ENCODE measurements around the gene OSGEP.
A peak's percentile ranks its signal among the peaks of the same experiment; 100 is the strongest.

The OSGEP gene

GRCh38 chr14:20454516-20455354, at the start of gene OSGEP, which contains the start of gene APEX1:
Gene OSGEP (minus strand): TSS chr14:20454812. CDS start chr14:20454683, 129 bp downstream.
Gene APEX1 (plus strand): TSS chr14:20455226. CDS start chr14:20455646, 420 bp downstream.
- Histone ChIP-seq H3K9me3 (no peaks in the 10 kb centered on the region), H3K4me3 (peak within 1 kb of the TSS; percentile 72), H3K36me3 (replicated peaks) (peaks cover 55% of the 10 kb centered on the region), H3K4me1 (peaks cover 5% of the 10 kb centered on the region; the same call in 1 of the 2 replicates), H3K27me3 (ENCODE audit: low read depth) (no peaks in the 10 kb centered on the region)
- in situ Hi-C loops (cut with MboI; ENCODE audit: low sequenced_read_pairs), result loop anchor here (5.0 kb wide), 1 partner anchor 37 kb away; no protein-coding TSS in a partner anchor
- DNase-seq (ENCODE audit: low spot score in 2 of 2), result peak; percentile 99

- Histone ChIP-seq H3K27me3 (ENCODE audit: low read depth) (no peaks in the 10 kb centered on the region), H3K4me3 (no peak overlapping the region), H3K9me3 (no peaks in the 10 kb centered on the region), H3K36me3 (replicated peaks) (no peaks in the 10 kb centered on the region), H3K4me1 (no peaks in the 10 kb centered on the region)
- no peak for DNase-seq (ENCODE audit: low spot score in 2 of 2)
- in situ Hi-C loops (cut with MboI; ENCODE audit: low sequenced_read_pairs), result no loop called here
Observed at GRCh38 chr14:20503898-20504297, 49.3 kb upstream of the OSGEP start.

- H3K36me3 ChIP-seq (replicated peaks), result no peaks in the 10 kb centered on the region
- H3K9me3 ChIP-seq, result no peaks in the 10 kb centered on the region
- DNase-seq (ENCODE audit: low spot score in 2 of 2), result no peak
- H3K4me1 ChIP-seq, result no peaks in the 10 kb centered on the region
- in situ Hi-C loops (cut with MboI; ENCODE audit: low sequenced_read_pairs), result no loop called here
- H3K4me3 ChIP-seq, result no peak overlapping the region
- H3K27me3 ChIP-seq (ENCODE audit: low read depth), result no peaks in the 10 kb centered on the region
Observed at GRCh38 chr14:20501346-20501745, 46.7 kb upstream of the OSGEP start.

- no peaks in the 10 kb centered on the region for H3K9me3 ChIP-seq
- in situ Hi-C loops (cut with MboI; ENCODE audit: low sequenced_read_pairs), result no loop called here
- H3K4me1 ChIP-seq, result no peaks in the 10 kb centered on the region
- no peaks in the 10 kb centered on the region for H3K36me3 ChIP-seq (replicated peaks)
- no peak for DNase-seq (ENCODE audit: low spot score in 2 of 2)
- H3K4me3 ChIP-seq, result no peak overlapping the region
- H3K27me3 ChIP-seq (ENCODE audit: low read depth), result no peaks in the 10 kb centered on the region
Observed at GRCh38 chr14:20499881-20500280, 45.3 kb upstream of the OSGEP start.

GRCh38 chr14:20499108-20499507, 44.5 kb upstream of the OSGEP start:
- H3K9me3 ChIP-seq, result no peaks in the 10 kb centered on the region
- no peaks in the 10 kb centered on the region for H3K36me3 ChIP-seq (replicated peaks)
- no peak overlapping the region for H3K4me3 ChIP-seq
- H3K27me3 ChIP-seq (ENCODE audit: low read depth), result no peaks in the 10 kb centered on the region
- no peaks in the 10 kb centered on the region for H3K4me1 ChIP-seq
- in situ Hi-C loops (cut with MboI; ENCODE audit: low sequenced_read_pairs), result no loop called here
- DNase-seq (ENCODE audit: low spot score in 2 of 2), result no peak

GRCh38 chr14:20498622-20499021, 44.0 kb upstream of the OSGEP start:
- Histone ChIP-seq H3K36me3 (replicated peaks) (no peaks in the 10 kb centered on the region), H3K4me3 (no peak overlapping the region), H3K27me3 (ENCODE audit: low read depth) (no peaks in the 10 kb centered on the region), H3K9me3 (no peaks in the 10 kb centered on the region), H3K4me1 (no peaks in the 10 kb centered on the region)
- in situ Hi-C loops (cut with MboI; ENCODE audit: low sequenced_read_pairs), result no loop called here
- DNase-seq (ENCODE audit: low spot score in 2 of 2), result no peak

GRCh38 chr14:20494935-20495766, 40.5 kb upstream of the OSGEP start:
- H3K4me3 ChIP-seq, result no peak overlapping the region
- in situ Hi-C loops (cut with MboI; ENCODE audit: low sequenced_read_pairs), result no loop called here
- H3K4me1 ChIP-seq, result no peaks in the 10 kb centered on the region
- no peaks in the 10 kb centered on the region for H3K36me3 ChIP-seq (replicated peaks)
- DNase-seq (ENCODE audit: low spot score in 2 of 2), result no peak
- H3K9me3 ChIP-seq, result no peaks in the 10 kb centered on the region
- H3K27me3 ChIP-seq (ENCODE audit: low read depth), result no peaks in the 10 kb centered on the region

- H3K4me3 ChIP-seq, result no peak overlapping the region
- H3K27me3 ChIP-seq (ENCODE audit: low read depth), result no peaks in the 10 kb centered on the region
- no peaks in the 10 kb centered on the region for H3K9me3 ChIP-seq
- no peaks in the 10 kb centered on the region for H3K36me3 ChIP-seq (replicated peaks)
- no peak for DNase-seq (ENCODE audit: low spot score in 2 of 2)
- H3K4me1 ChIP-seq, result no peaks in the 10 kb centered on the region
- in situ Hi-C loops (cut with MboI; ENCODE audit: low sequenced_read_pairs), result no loop called here
Observed at GRCh38 chr14:20493634-20494033, 39.0 kb upstream of the OSGEP start.

GRCh38 chr14:20492486-20492885, 37.9 kb upstream of the OSGEP start:
- in situ Hi-C loops (cut with MboI; ENCODE audit: low sequenced_read_pairs), result no loop called here
- no peaks in the 10 kb centered on the region for H3K4me1 ChIP-seq
- H3K36me3 ChIP-seq (replicated peaks), result no peaks in the 10 kb centered on the region
- DNase-seq (ENCODE audit: low spot score in 2 of 2), result no peak
- no peaks in the 10 kb centered on the region for H3K27me3 ChIP-seq (ENCODE audit: low read depth)
- no peak overlapping the region for H3K4me3 ChIP-seq
- H3K9me3 ChIP-seq, result no peaks in the 10 kb centered on the region

GRCh38 chr14:20490563-20490962, 36.0 kb upstream of the OSGEP start:
- H3K4me1 ChIP-seq, result peaks cover 6% of the 10 kb centered on the region
- H3K36me3 ChIP-seq (replicated peaks), result no peaks in the 10 kb centered on the region
- no peak overlapping the region for H3K4me3 ChIP-seq
- DNase-seq (ENCODE audit: low spot score in 2 of 2), result no peak
- H3K27me3 ChIP-seq (ENCODE audit: low read depth), result no peaks in the 10 kb centered on the region
- H3K9me3 ChIP-seq, result no peaks in the 10 kb centered on the region
- in situ Hi-C loops (cut with MboI; ENCODE audit: low sequenced_read_pairs), result no loop called here

GRCh38 chr14:20489093-20489994, 34.7 kb upstream of the OSGEP start:
- Histone ChIP-seq H3K9me3 (no peaks in the 10 kb centered on the region), H3K4me3 (no peak overlapping the region), H3K4me1 (peaks cover 6% of the 10 kb centered on the region), H3K36me3 (replicated peaks) (no peaks in the 10 kb centered on the region), H3K27me3 (ENCODE audit: low read depth) (no peaks in the 10 kb centered on the region)
- no peak for DNase-seq (ENCODE audit: low spot score in 2 of 2)
- in situ Hi-C loops (cut with MboI; ENCODE audit: low sequenced_read_pairs), result no loop called here

- Histone ChIP-seq H3K4me1 (peaks cover 6% of the 10 kb centered on the region), H3K36me3 (replicated peaks) (no peaks in the 10 kb centered on the region), H3K4me3 (no peak overlapping the region), H3K9me3 (no peaks in the 10 kb centered on the region), H3K27me3 (ENCODE audit: low read depth) (no peaks in the 10 kb centered on the region)
- in situ Hi-C loops (cut with MboI; ENCODE audit: low sequenced_read_pairs), result no loop called here
- DNase-seq (ENCODE audit: low spot score in 2 of 2), result no peak
Observed at GRCh38 chr14:20487396-20487725, 32.7 kb upstream of the OSGEP start.

GRCh38 chr14:20486684-20487395, 32.2 kb upstream of the OSGEP start:
- no peak for DNase-seq (ENCODE audit: low spot score in 2 of 2)
- Histone ChIP-seq H3K4me1 (peaks cover 6% of the 10 kb centered on the region), H3K4me3 (no peak overlapping the region), H3K36me3 (replicated peaks) (no peaks in the 10 kb centered on the region), H3K9me3 (no peaks in the 10 kb centered on the region), H3K27me3 (ENCODE audit: low read depth) (no peaks in the 10 kb centered on the region)
- in situ Hi-C loops (cut with MboI; ENCODE audit: low sequenced_read_pairs), result no loop called here
